ENCODE data around the gene EIF3D.
A peak's percentile ranks its signal among the peaks of the same experiment; 100 is the strongest.

EIF3D gene

GRCh38 chr22:36512333-36512732 lies 16.6 kb downstream of the EIF3D start:
- Histone ChIP-seq H3K79me2 (ENCODE audit: insufficient read depth, low read depth) (no peaks in the 10 kb centered on the region), H3K27me3 (ENCODE audit: insufficient read depth, low read depth) (no peaks in the 10 kb centered on the region), H3K36me3 (ENCODE audit: insufficient read depth) (peaks cover 12% of the 10 kb centered on the region; the same call in 1 of the 2 replicates), H3K4me2 (no peak overlapping the region), H3K9ac (no peak overlapping the region), H2AFZ (ENCODE audit: low read depth) (no peak overlapping the region), H3K4me1 (ENCODE audit: low read depth, poor library complexity, severe bottlenecking) (peaks cover 2% of the 10 kb centered on the region), H3K27ac (no peak overlapping the region), H4K20me1 (ENCODE audit: insufficient read depth) (no peaks in the 10 kb centered on the region), H3K4me3 (IDR thresholded peaks at IDR 0.05; ENCODE audit: insufficient read depth, low read depth, low read length) (no peak overlapping the region)
- no peak for TF ChIP-seq CTCF (conservative IDR thresholded peaks at IDR 0.05; ENCODE audit: low read depth, low read length)

DNA sequence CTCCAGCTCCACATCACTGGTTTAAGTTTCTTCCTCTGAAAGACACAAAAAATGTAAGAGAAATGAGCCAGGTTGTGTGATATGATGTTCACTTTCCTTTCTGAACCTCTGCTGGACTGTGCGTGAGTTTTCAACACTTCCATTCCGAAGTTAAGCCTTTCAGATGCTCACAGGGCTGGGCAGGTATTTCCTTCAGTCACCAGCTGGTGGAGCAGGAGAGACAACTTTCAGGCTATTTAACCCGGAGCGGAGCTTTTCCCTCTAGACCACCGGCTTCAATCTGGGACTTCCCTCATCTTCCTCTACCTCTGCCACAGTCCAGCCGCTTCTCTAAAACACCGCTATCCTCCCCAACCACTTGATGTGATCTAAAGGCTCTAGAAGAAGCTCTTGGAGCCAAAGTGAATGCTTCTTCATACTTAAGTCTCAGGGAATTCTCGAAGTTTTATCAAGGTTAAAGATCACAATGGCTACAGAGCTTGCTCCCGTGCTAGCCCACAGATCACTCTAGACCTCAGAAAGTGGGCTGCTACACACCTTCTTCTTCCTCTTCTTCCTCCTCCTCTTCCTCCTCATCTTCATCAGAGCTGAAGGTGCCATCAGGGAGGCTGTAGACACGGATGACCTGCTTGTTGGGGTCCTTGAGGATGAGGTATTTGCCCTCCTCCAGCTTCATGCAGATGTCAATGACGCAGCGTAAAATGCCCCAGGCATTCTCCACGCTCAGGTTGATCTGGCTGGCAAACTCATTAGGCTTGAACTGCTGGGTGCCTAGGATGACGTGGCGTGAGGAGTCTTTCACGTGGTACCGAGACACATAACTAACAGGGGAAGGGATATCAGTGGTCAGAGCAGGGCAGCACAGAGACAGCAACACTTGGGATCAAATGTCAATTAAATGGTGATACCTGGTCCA lies 17.7 kb downstream of the EIF3D start:
- Histone ChIP-seq H3K4me3 (IDR thresholded peaks at IDR 0.05; ENCODE audit: insufficient read depth, low read depth, low read length) (no peak overlapping the region), H3K27ac (no peak overlapping the region), H4K20me1 (ENCODE audit: insufficient read depth) (no peaks in the 10 kb centered on the region), H3K4me2 (no peak overlapping the region), H3K9ac (no peak overlapping the region), H3K27me3 (ENCODE audit: insufficient read depth, low read depth) (no peaks in the 10 kb centered on the region), H3K36me3 (ENCODE audit: insufficient read depth) (peaks cover 9% of the 10 kb centered on the region; the same call in 1 of the 2 replicates), H3K4me1 (ENCODE audit: low read depth, poor library complexity, severe bottlenecking) (peaks cover 8% of the 10 kb centered on the region), H3K79me2 (ENCODE audit: insufficient read depth, low read depth) (no peaks in the 10 kb centered on the region), H2AFZ (ENCODE audit: low read depth) (no peak overlapping the region)
- peak; percentile 52 for TF ChIP-seq CTCF (conservative IDR thresholded peaks at IDR 0.05; ENCODE audit: low read depth, low read length)

DNA sequence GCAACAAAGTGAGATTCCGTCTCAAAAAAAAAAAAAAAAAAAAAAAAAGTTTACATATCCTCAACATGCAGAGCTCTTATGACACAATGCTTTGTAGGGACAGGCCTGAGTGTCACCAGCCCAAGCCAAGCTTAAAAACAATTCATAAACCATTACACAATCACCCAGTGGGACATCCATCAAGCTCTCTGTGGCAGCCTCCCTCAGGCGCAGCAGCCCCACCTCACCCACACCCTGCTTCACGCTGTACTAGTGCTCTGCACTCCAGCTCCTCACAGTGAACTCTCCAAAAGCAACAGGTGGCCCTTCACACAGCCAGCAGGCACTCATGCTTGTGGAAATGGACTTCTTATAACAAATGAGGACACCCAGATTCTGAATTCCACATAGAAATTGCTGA lies 18.6 kb downstream of the EIF3D start:
- Histone ChIP-seq H3K36me3 (ENCODE audit: insufficient read depth) (peaks cover 9% of the 10 kb centered on the region; the same call in 1 of the 2 replicates), H3K27ac (no peak overlapping the region), H2AFZ (ENCODE audit: low read depth) (no peak overlapping the region), H3K79me2 (ENCODE audit: insufficient read depth, low read depth) (no peaks in the 10 kb centered on the region), H4K20me1 (ENCODE audit: insufficient read depth) (no peaks in the 10 kb centered on the region), H3K4me3 (IDR thresholded peaks at IDR 0.05; ENCODE audit: insufficient read depth, low read depth, low read length) (no peak overlapping the region), H3K4me2 (no peak overlapping the region), H3K27me3 (ENCODE audit: insufficient read depth, low read depth) (no peaks in the 10 kb centered on the region), H3K4me1 (ENCODE audit: low read depth, poor library complexity, severe bottlenecking) (peaks cover 8% of the 10 kb centered on the region), H3K9ac (no peak overlapping the region)
- no peak for TF ChIP-seq CTCF (conservative IDR thresholded peaks at IDR 0.05; ENCODE audit: low read depth, low read length)

DNA sequence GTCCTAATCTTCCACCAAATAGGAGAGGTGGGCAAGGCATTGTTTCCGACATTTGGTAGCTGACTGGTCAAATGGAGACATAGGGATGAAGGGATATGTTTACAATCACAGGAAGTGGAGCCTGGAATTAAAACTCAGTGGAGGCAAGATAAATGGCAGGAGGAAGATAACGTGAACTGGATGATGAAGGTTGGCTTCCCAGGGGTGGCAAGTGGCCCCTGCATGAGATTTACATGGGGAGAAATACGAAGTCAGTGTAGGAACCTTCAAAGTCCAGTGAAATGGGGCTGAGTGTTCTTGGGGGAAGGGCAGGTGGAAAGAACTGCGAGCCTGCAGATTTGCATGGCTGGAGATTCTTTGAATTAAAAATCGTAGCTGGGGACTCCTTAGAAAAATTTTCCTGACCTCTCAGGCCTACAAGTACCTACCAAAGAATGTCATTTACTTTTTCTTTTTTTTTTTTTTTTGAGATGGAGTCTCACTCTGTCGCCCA lies 21.4 kb downstream of the EIF3D start:
- peak overlapping the region; percentile 85 for H2AFZ ChIP-seq (ENCODE audit: low read depth)
- peak overlapping the region; percentile 56; the same call in 1 of the 2 replicates for H3K9ac ChIP-seq
- H3K36me3 ChIP-seq (ENCODE audit: insufficient read depth), result peaks cover 4% of the 10 kb centered on the region; the same call in 1 of the 2 replicates
- no peaks in the 10 kb centered on the region for H3K79me2 ChIP-seq (ENCODE audit: insufficient read depth, low read depth)
- H3K4me2 ChIP-seq, result peak overlapping the region; percentile 70
- peaks cover 8% of the 10 kb centered on the region for H3K4me1 ChIP-seq (ENCODE audit: low read depth, poor library complexity, severe bottlenecking)
- peak overlapping the region; percentile 60; the same call in 1 of the 2 replicates for H3K27ac ChIP-seq
- TF ChIP-seq CTCF (conservative IDR thresholded peaks at IDR 0.05; ENCODE audit: low read depth, low read length), result no peak
- no peak overlapping the region for H3K4me3 ChIP-seq (IDR thresholded peaks at IDR 0.05; ENCODE audit: insufficient read depth, low read depth, low read length)
- no peaks in the 10 kb centered on the region for H4K20me1 ChIP-seq (ENCODE audit: insufficient read depth)
- H3K27me3 ChIP-seq (ENCODE audit: insufficient read depth, low read depth), result no peaks in the 10 kb centered on the region

Data from KMS-11 (cell line).